22Rv1 (cell line): ENCODE results near the gene KREMEN1.
"Not testable (repeated sequence)": the region's sequence is repeated elsewhere in the genome, so short reads cannot be mapped to it uniquely, and the experiment has no call there.

Source experiments
- H3K27ac ChIP-seq: fragments of 450-650 bp; 2 replicates; pipeline ENCODE4 v1.5.1; 2017
- ZFX ChIP-seq: fragments of 450-650 bp; IDR thresholded peaks from 2 replicates; pipeline ENCODE4 v1.6.1; 2017; ENCODE audit warnings: antibody characterized with exemption, borderline replicate concordance
- TF ChIP-seq, protein P1 (sequence below): fragments of 450-650 bp; IDR thresholded peaks from 2 replicates; pipeline ENCODE4 v1.5.1; 2017; ENCODE audit warnings: mild to moderate bottlenecking

KREMEN1 gene

DNA sequence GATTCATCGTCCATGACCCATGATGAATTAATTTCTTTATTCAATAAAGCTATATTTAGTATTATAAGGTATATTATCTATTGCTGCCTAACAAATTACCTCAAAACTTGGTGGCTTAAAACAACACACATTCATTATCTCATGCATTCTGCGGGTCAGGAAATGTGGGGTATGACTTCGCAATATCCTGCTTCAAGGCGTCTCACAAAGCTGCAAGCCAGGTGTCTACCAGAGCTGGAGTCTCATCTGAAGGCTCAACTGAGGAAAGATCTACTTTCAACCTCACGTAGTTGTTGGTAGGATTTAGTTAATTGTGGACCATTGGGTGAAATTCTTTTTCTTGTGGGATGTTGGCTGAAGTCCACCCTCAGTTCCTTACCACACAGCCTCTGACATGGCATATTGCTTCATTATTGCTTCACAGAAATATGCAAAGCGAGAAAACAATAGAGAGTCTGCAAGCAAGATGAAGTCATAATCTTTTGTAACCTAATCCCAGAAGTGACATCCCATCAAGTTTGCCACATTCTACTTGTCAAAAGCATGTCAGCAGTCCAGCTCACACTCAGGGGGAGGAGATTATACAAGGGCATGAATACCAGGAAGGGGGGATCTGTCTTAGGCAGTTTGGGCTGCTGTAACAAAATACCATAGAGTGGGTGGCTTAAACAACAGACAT, 45.1 kb downstream of the KREMEN1 start:
- no peak for TF ChIP-seq ZFX
- no peak overlapping the region for H3K27ac ChIP-seq

DNA sequence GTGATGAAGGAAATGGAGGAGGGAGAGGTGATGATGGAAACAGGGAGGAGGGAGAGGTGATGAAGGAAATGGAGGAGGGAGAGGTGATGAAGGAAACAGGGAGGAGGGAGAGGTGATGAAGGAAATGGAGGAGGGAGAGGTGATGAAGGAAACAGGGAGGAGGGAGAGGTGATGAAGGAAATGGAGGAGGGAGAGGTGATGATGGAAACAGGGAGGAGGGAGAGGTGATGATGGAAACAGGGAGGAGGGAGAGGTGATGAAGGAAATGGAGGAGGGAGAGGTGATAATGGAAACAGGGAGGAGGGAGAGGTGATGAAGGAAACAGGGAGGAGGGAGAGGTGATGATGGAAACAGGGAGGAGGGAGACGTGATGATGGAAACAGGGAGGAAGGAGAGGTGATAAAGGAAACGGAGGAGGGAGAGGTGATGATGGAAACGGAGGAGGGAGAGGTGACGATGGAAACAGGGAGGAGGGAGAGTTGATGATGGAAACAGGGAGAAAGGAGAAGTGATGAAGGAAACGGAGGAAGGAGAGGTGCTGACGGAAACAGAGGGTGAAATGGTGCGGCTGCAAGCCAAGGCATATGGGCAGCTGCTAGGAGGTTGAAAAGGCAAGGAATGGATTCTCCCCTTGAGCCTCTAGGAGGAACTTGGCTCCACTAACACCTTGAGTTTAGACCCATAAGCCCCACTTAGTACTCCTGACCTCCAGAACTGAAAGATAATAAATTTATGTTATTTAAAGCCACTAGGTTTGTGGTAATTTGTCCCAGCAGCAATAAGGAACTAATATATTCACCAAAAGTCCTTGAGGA, 47.5 kb downstream of the KREMEN1 start:
- not testable (repeated sequence) for H3K27ac ChIP-seq

DNA sequence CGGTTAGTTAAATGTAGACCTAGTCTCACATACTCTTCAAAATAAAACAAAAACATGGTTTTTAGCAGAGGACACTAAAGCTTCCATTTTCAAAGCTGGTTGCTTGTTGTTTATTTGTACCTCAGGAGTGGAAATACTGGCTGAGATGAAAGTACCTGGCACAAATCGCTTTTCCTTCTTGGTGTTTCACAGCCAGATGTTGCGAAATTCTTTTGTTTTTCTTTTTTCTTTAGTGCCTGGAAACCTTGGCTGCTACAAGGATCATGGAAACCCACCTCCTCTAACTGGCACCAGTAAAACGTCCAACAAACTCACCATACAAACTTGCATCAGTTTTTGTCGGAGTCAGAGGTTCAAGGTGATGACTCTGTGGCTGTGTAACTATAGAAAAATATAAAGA, 48.3 kb downstream of the KREMEN1 start:
- no peak overlapping the region for H3K27ac ChIP-seq
- TF ChIP-seq, protein P1, sequence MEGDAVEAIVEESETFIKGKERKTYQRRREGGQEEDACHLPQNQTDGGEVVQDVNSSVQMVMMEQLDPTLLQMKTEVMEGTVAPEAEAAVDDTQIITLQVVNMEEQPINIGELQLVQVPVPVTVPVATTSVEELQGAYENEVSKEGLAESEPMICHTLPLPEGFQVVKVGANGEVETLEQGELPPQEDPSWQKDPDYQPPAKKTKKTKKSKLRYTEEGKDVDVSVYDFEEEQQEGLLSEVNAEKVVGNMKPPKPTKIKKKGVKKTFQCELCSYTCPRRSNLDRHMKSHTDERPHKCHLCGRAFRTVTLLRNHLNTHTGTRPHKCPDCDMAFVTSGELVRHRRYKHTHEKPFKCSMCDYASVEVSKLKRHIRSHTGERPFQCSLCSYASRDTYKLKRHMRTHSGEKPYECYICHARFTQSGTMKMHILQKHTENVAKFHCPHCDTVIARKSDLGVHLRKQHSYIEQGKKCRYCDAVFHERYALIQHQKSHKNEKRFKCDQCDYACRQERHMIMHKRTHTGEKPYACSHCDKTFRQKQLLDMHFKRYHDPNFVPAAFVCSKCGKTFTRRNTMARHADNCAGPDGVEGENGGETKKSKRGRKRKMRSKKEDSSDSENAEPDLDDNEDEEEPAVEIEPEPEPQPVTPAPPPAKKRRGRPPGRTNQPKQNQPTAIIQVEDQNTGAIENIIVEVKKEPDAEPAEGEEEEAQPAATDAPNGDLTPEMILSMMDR: no peak
- no peak for TF ChIP-seq ZFX

DNA sequence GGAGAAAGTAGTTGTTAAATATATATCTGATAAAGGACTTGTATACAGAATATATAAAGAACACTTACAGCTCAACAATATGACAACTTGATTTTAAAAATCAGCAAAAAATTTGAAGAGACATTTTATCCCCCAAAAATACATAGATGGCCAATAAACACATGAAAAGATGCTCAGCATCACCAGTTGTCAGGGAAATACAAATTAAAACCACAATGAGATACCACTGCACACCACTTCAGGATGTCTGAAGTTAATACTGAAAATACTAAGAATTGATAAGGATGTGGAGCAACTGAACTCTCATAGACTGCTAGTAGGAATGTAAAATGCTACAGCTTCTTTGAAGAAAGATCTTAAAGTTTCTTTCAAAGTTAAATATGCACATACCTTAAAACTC, 49.2 kb downstream of the KREMEN1 start:
- no peak for TF ChIP-seq ZFX
- TF ChIP-seq, protein P1: no peak
- H3K27ac ChIP-seq: no peak overlapping the region

DNA sequence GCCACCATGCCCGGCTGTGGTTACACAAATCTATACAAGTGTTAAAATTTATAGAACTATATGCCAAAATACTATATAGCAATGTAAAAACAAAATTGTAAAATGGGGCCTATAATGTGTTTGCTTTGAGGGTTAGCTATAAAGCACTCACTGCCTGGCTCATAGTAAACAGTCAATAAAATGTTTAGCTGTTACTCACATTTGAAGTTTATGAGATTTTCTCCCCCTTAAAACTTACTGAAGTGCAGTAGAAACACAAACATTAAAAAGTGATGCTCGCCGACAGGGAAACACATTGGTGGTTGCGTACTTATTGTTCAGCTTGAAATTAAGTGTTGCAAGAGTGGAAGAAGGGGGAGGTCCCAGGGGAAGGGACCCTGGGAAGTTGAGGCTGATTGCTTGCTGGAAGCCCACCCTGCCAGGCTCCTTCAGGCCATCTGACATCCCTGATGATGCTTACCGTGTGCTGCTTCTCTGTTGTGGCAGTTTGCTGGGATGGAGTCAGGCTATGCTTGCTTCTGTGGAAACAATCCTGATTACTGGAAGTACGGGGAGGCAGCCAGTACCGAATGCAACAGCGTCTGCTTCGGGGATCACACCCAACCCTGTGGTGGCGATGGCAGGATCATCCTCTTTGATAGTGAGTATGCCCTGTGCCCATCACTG, 52.1 kb downstream of the KREMEN1 start:
- no peak for TF ChIP-seq ZFX
- TF ChIP-seq, protein P1: no peak
- no peak overlapping the region for H3K27ac ChIP-seq

DNA sequence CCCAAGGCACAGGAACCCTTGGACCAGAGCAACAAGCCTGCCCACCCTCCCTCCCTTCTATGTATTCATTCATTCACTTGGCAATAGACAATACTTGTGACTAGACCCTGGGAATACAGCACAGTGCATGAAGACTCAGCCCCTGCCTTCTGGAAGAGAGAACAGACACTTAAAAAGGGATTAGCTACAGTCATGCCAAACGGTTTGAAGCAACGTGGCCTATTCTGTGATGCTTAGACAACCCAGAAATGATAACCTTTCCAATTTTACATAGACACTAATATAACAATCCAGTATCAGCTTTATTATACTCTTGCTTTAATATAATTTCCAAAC, 52.6 kb downstream of the KREMEN1 start:
- no peak overlapping the region for H3K27ac ChIP-seq
- TF ChIP-seq, protein P1: no peak
- no peak for TF ChIP-seq ZFX

DNA sequence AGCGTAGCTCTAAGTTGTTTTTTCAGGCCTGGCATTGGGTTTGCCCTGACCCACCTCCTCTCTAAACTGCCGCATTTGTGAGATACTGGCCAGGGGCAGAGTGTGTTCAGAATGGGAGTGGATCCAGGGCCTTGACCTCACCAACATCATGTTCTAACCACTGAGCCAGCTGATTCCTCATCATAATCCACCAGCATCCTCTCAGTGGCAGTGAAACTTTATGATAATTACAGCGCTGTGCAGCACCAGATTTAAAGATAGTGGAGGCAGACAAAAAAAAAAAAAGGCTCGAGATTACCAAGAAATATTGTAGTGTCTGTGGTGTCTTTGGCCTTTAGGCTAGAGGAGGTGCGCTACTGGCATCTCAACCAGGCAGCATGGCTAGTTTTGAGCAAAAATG, 53.0 kb downstream of the KREMEN1 start:
- H3K27ac ChIP-seq: peak overlapping the region; percentile 76
- TF ChIP-seq ZFX: no peak
- TF ChIP-seq, protein P1: no peak
